Vagina (tissue), 2 donors: ENCODE data around the gene PHF21B. TPM values are rescaled to one million over a fixed set of nuclear protein-coding genes. Genes with fewer than 3 reads are reported as not detected.

Source experiments
- DNase-seq, 2 donors: peaks; one replicate each; pipeline ENCODE4 v3.0.0-alpha.2; 2017; ENCODE audit errors: extremely low spot score in 2 of 2
- H3K27ac ChIP-seq: fragments of 200-600 bp; sonication (generic); one replicate; pipeline ENCODE4 v1.5.1; 2019
- H3K27me3 ChIP-seq: fragments of 200-600 bp; sonication (generic); one replicate; pipeline ENCODE4 v1.5.1; 2019
- H3K36me3 ChIP-seq, 2 donors: fragments of 200-600 bp; sonication (generic); one replicate each; pipeline ENCODE4 v1.5.1; 2017 to 2019
- H3K4me1 ChIP-seq: fragments of 200-600 bp; sonication (generic); one replicate; pipeline ENCODE4 v1.5.1; 2019
- H3K4me3 ChIP-seq, 2 donors: fragments of 200-600 bp; sonication (generic); 1 replicate in 1 of 2; 2 replicates in 1 of 2; pipeline ENCODE4 v1.5.1; 2016 to 2019
- H3K9me3 ChIP-seq: fragments of 200-600 bp; sonication (generic); one replicate; pipeline ENCODE4 v1.5.1; 2019
- CTCF ChIP-seq, 3 experiments: fragments of 450-650 bp in 2 of 3; fragments of 200-600 bp in 1 of 3; sonication (generic) in 1 of 3; IDR thresholded peaks; one replicate each; pipeline ENCODE4 v1.5.1; 2017 to 2019; ENCODE audit warnings: antibody characterized with exemption in 3 of 3, mild to moderate bottlenecking in 2 of 3, moderate library complexity in 2 of 3
- POLR2A ChIP-seq, 2 donors: fragments of 450-650 bp; IDR thresholded peaks; one replicate each; pipeline ENCODE4 v1.6.1; 2017; ENCODE audit warnings: antibody characterized with exemption in 2 of 2, mild to moderate bottlenecking in 2 of 2, moderate library complexity in 2 of 2
- POLR2AphosphoS5 ChIP-seq, 2 donors: sonication (generic); formaldehyde crosslinking; IDR thresholded peaks; one replicate each; pipeline ENCODE4 v1.9.0; 2017; ENCODE audit warnings: antibody characterized with exemption in 2 of 2, mild to moderate bottlenecking in 2 of 2, low read depth in 1 of 2; ENCODE audit not compliant: insufficient read depth in 1 of 2
- intact Hi-C: fragments of 100-400 bp; cut with DNase I; formaldehyde crosslinking; loops from one replicate; pipeline ENCODE4 v1.15.1; 2023
- total RNA-seq: library from RNA; depleted of rRNA; stranded (reverse); fragments of >200 nt; gene quantifications from one replicate; pipeline ENCODE4 v1.2.3, GENCODE V29; 2016

Gene PHF21B
- total RNA-seq, 1 donor from 2014 or later: 2.2 TPM

- TF ChIP-seq CTCF (IDR thresholded peaks at IDR 0.05) (no peak), POLR2A (IDR thresholded peaks at IDR 0.05) (no peak), POLR2AphosphoS5 (IDR thresholded peaks at IDR 0.05; ENCODE audit: insufficient read depth in 1 of 2, low read depth in 1 of 2) (no peak)
- intact Hi-C loops: no loop called here
Observed at GRCh38 chr22:45001653-45002052, 8.2 kb downstream of the PHF21B start.

GRCh38 chr22:45000330-45000729 is 9.5 kb downstream of the PHF21B start:
- H3K4me1 ChIP-seq: peaks cover 39% of the 10 kb centered on the region
- no peaks in the 10 kb centered on the region for H3K36me3 ChIP-seq
- intact Hi-C loops: no loop called here
- TF ChIP-seq POLR2AphosphoS5 (IDR thresholded peaks at IDR 0.05; ENCODE audit: insufficient read depth in 1 of 2, low read depth in 1 of 2) (no peak), CTCF (IDR thresholded peaks at IDR 0.05) (no peak), POLR2A (IDR thresholded peaks at IDR 0.05) (no peak)
- H3K9me3 ChIP-seq: no peaks in the 10 kb centered on the region
- DNase-seq: no peak
- no peaks in the 10 kb centered on the region for H3K27me3 ChIP-seq
- H3K27ac ChIP-seq: no peak overlapping the region
- no peak overlapping the region for H3K4me3 ChIP-seq

More at GRCh38 chr22:45001653-45002052, 8.2 kb downstream of the PHF21B start:
- Histone ChIP-seq H3K9me3 (no peaks in the 10 kb centered on the region), H3K4me3 (no peak overlapping the region), H3K27ac (no peak overlapping the region), H3K4me1 (peaks cover 32% of the 10 kb centered on the region), H3K27me3 (no peaks in the 10 kb centered on the region), H3K36me3 (no peaks in the 10 kb centered on the region)
- no peak for DNase-seq

- Histone ChIP-seq H3K27ac (no peak overlapping the region), H3K27me3 (no peaks in the 10 kb centered on the region), H3K36me3 (no peaks in the 10 kb centered on the region), H3K9me3 (no peaks in the 10 kb centered on the region), H3K4me3 (no peak overlapping the region), H3K4me1 (peaks cover 38% of the 10 kb centered on the region)
- no peak for TF ChIP-seq POLR2AphosphoS5 (IDR thresholded peaks at IDR 0.05; ENCODE audit: insufficient read depth in 1 of 2, low read depth in 1 of 2)
- TF ChIP-seq CTCF (IDR thresholded peaks at IDR 0.05): no peak
- DNase-seq: no peak
- intact Hi-C loops: no loop called here
Observed at GRCh38 chr22:44999687-45000086, 10.1 kb downstream of the PHF21B start.

- H3K36me3 ChIP-seq: no peaks in the 10 kb centered on the region
- H3K9me3 ChIP-seq: no peaks in the 10 kb centered on the region
- H3K27me3 ChIP-seq: no peaks in the 10 kb centered on the region
- no peak overlapping the region for H3K4me3 ChIP-seq
- TF ChIP-seq CTCF (IDR thresholded peaks at IDR 0.05) (no peak), POLR2A (IDR thresholded peaks at IDR 0.05) (no peak), POLR2AphosphoS5 (IDR thresholded peaks at IDR 0.05; ENCODE audit: insufficient read depth in 1 of 2, low read depth in 1 of 2) (no peak)
- intact Hi-C loops: no loop called here
- H3K27ac ChIP-seq: no peak overlapping the region
- peaks cover 41% of the 10 kb centered on the region for H3K4me1 ChIP-seq
- DNase-seq: no peak
Observed at GRCh38 chr22:44999231-44999630, 10.6 kb downstream of the PHF21B start.

GRCh38 chr22:44998296-44998695 is 11.5 kb downstream of the PHF21B start:
- Histone ChIP-seq H3K9me3 (no peaks in the 10 kb centered on the region), H3K4me3 (no peak overlapping the region), H3K4me1 (peaks cover 40% of the 10 kb centered on the region), H3K27ac (no peak overlapping the region), H3K27me3 (no peaks in the 10 kb centered on the region), H3K36me3 (no peaks in the 10 kb centered on the region)
- intact Hi-C loops: no loop called here
- TF ChIP-seq POLR2A (IDR thresholded peaks at IDR 0.05): no peak
- no peak for TF ChIP-seq CTCF (IDR thresholded peaks at IDR 0.05)
- no peak for TF ChIP-seq POLR2AphosphoS5 (IDR thresholded peaks at IDR 0.05; ENCODE audit: insufficient read depth in 1 of 2, low read depth in 1 of 2)
- no peak for DNase-seq
